Cerebellar nuclear complex (tissue), 1 donor: ENCODE results near the gene SLC9A4.

ENCODE experiments used
- DNase-seq, 2 experiments: peaks; one replicate each; lab custom pipeline; 2025; lab: John Stamatoyannopoulos, UW

SLC9A4 gene

DNA sequence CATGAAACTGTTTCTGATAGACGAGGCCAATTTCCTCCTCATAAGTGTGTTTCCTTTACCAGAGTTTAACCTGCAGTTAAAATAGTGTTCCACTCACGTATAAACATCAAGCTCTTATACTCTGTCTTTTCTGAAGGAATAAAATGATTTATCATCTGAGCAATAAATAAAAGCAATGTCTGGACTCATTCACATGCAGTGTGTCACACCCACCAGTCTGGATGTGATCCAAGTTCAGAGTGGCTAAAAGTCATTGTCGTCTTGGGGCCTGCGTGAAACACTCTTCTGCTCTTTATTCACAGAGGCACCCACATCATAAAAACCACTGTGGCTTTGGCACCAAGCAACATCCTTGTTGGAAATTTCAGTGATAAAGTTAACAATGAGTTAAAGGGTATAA, 19.5 kb upstream of the SLC9A4 start:
- no peak for DNase-seq

DNA sequence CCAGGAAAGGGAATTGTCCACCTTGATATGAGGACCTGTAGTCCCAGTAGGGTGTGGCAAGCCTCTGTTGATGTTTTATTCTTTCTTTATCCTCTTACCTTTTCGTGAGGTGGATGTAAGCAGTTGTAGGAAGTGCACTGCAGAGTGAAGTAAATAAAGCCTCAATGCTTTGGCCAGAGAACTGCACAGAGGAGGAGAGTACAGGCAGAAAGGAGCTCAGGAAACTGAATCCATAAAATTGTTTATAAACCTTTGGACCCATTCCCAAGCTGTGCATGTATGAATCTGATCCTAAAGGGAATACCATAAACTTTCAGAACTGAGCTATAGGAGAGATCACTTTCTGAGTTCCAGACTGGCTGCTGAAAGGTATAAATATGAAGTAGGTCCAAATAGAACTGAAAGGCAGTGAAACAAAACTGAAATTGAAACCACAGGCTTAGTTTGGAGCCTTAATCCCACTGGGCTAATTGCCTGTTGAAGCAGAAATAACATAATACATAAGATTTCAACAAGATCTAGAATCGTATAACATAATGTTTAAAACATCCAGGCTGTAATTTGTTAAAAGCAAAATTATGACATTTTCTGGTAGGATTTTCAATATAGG, 17.9 kb upstream of the SLC9A4 start:
- no peak for DNase-seq

DNA sequence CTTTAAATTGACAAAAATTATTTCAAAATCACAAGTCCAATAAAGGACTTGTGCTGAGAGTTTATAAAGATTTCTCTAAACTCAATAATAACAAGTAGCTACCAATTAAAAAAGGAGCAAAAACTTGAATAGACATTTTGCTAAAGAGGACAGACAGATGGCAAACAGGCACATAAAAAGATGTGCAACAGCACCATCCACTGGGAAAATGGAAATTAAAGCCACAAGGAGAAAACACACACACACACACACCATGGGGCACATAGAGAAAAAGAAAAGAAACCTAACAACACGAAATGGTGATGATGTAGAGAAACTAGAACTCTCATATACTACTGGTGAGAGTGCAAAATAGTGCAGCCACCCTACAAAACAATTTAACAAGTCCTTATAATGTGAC, 12.6 kb upstream of the SLC9A4 start:
- no peak for DNase-seq

DNA sequence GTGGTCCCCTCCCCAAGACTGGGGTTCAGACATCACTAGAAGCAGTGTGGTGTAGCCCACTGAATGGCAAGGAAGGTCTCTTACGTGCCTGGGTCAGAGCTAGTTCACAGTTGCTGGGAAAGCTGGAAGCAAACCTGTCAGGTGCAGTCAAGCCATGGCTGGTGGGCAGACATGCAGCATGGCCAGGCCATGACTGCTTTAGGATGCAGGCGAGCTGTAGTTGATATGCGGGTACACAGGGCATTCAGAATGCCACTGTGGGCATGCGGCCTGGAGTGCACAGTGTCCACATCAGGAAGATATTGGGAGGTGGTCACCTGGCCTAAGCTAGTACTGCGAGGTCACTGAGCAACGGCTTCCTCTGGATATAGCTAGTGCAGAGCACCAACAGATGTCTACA, 11.8 kb upstream of the SLC9A4 start:
- DNase-seq, result no peak

DNA sequence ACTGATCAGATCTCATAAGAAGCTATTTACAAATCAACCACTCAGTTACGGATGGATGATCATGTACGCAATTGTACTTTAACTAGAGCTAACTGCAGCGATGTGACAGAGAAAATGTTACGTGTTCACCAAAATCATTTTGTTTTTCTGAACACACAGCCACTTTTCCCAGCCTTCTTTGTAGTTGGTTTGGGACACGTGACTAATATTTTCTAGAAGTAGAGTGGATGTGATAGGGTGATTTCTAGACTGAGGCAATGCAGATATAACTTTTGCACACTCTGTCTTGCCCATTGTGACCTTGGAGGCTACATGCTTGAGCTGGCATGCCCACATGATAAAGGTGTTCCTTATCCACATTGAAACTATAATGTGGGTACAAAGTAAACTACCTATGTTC, 9.9 kb upstream of the SLC9A4 start:
- no peak for DNase-seq

DNA sequence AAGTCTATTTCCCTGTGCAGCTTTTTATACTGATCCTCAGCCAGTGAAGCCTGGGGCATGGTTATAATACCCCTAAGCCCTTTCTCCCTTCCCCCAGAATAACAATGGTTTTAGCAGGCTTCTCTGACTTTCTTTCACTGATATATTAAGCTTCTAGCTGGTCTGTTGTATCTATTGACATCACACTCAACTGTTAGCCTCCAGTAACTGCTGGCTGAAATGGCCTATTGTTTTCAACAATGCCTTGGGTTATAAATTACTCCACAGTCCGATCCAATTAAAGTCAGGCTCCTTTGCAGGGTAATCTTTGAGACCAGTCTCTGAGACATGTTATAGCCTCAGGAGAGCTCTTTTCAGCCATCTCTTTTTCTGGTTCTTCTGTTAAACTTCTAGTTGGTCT, 2.9 kb upstream of the SLC9A4 start:
- DNase-seq, result no peak

DNA sequence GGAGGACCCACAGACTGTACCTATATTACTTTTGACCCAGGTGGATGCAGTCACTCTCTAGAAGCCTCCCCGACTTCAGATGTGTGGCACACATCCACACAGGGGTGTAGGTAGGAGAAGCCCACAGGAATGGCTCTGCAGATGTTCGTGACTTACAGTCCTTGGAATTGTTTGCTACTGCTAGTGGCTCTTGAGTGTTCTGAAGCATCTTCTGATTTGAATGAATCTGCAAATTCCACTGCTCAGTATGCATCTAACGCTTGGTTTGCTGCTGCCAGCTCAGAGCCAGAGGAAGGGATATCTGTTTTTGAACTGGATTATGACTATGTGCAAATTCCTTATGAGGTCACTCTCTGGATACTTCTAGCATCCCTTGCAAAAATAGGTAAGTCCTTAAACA, 605 bp downstream of the SLC9A4 start:
- no peak for DNase-seq

DNA sequence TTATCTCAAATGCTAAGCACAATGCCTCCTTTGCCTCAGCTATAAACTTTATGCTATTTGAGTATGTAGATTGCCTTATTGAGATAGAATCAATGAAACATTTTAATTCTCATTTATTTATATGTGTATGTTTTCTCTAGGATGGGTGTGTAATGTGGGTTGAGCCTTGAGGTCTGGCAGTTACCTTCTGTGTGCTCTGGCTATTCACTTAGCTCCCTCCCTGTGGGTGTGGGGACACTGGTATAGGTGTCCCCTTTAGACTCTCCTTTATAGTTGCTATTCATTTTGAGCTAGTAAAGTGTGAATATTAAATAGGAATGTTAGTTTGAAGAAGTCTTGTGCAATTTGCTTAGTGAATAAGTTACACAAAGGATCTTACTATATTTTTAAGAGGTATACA, 1.8 kb downstream of the SLC9A4 start:
- DNase-seq, result no peak

DNA sequence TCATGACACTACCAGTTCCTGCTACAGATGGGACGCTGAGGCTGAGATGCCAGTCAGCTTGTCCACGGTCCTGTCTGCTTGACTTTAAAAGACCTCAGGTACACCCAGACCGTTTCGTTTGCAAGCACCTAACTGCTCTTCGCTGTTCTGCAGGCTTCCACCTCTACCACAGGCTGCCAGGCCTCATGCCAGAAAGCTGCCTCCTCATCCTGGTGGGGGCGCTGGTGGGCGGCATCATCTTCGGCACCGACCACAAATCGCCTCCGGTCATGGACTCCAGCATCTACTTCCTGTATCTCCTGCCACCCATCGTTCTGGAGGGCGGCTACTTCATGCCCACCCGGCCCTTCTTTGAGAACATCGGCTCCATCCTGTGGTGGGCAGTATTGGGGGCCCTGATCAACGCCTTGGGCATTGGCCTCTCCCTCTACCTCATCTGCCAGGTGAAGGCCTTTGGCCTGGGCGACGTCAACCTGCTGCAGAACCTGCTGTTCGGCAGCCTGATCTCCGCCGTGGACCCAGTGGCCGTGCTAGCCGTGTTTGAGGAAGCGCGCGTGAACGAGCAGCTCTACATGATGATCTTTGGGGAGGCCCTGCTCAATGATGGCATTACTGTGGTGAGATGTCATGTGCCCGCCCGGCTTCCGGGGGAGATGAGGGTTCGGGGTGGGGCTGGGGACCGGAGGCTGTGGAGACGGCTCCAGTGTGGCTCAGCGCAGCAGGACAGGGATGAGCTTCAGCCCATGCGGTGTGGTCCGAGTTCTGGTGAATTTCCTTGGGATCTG, 5.9 kb downstream of the SLC9A4 start:
- no peak for DNase-seq

DNA sequence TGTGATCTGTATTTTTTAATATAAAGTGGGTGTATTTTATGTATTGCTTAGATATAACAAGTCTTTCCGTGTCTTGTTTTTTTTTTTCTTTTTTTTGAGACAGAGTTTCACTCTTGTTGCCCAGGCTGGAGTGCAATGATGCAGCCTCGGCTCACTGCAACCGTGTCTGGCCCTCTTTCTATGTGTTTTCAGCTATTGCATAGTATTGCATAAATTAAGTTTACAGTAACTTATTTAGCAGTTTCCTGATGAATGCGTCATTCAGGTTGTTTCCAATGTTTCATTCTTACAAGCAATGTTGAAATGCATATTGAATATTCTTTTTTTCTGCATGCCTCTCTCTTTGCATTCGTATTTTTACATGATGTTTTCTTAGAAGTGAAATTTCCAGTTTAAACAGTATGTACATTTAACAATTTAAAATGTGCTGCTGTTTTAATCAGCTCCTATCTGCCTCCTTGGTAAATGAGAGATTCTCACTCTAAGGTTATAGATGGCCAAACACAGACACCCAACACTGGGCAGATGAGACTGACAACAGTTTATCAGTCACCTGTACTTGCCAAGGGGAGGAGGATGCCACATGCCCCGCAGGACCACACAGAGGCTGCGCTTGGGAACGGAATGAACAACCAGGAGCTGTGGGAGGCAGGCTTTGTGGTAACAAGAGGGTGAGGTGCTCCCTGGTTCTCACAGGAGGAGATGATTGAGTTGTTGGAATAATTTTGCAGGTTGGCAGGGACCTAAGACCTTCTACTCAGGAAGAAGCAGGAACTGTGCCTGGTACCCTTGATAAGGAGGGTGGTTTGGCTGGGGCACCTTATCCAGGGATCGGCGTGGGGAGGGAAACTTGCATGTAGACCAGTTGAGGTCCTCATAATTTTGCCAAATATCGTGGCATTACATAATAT, 7.5 kb downstream of the SLC9A4 start:
- DNase-seq, result no peak

DNA sequence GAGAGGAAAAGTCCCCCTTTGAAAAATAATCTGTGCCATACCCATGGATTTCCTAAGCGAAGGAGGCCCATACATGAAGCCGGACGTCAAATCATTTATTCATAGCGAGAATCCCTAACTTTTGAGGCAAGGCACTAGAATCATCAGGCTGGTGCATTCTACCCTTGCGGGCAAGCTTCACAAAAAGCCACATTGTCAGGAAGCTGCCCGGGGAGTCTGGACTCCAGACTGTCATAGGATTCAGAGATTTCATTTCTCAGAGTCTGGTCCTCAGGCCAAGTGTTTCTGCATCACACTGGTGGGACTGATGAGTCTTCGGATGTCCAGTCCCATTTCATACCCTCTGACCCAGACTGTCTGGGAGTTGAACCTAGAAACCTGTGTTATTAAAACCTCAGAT, 8.9 kb downstream of the SLC9A4 start:
- DNase-seq, result no peak

DNA sequence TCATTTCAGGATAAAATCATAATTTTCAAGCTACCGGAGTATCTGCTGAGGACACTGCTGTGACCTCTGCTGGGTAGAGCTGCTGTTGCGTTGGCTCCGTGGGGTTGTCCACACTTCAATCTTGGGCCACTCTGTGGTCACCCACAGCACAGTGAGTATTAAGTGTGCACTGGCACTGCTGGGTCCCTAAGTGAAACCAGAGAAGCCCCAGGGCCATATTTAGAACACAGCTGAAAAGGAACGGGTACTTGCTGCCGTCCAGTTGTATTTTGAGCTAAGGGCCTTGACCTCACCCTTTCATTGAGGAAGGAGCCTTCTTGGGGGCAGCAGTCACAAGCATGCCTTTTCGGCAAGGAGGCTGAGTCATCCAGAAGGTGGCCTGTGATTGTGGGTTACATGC, 10.1 kb downstream of the SLC9A4 start:
- no peak for DNase-seq

DNA sequence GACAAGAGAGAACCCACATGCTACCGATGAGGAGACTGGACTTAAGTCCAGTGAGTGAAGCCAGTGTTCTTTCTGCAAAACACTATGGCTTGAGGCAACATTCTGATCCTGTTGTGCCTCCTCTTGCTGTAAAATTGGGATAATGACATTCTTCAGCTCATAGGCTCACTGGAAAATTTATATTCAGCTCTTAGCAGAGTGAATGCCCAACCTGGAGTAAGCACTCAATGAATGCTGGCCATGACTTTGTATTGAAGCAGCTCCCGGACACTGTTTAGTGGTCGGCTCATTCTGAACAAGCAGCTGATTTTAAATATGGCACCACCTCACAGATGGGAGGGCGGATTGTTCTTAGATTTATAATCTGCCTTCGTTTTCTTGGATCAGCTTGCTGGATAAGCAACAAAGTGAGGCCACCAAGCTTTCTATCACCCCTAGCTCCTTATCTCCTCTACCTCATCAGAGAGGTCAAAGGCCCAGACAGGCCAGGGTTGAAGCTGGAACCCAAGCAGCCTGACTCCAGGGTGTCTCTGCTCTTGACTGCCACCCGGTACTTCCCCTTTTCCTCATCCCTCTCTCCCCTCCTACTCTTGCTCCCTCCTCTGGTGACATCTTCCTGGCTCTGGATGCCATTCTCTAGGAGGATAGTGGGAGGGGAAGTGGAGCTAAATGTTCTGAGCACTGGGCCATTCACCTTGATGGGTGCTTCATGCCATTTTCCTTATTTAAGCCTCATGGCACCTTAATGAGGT, 11.5 kb downstream of the SLC9A4 start:
- DNase-seq, result no peak

DNA sequence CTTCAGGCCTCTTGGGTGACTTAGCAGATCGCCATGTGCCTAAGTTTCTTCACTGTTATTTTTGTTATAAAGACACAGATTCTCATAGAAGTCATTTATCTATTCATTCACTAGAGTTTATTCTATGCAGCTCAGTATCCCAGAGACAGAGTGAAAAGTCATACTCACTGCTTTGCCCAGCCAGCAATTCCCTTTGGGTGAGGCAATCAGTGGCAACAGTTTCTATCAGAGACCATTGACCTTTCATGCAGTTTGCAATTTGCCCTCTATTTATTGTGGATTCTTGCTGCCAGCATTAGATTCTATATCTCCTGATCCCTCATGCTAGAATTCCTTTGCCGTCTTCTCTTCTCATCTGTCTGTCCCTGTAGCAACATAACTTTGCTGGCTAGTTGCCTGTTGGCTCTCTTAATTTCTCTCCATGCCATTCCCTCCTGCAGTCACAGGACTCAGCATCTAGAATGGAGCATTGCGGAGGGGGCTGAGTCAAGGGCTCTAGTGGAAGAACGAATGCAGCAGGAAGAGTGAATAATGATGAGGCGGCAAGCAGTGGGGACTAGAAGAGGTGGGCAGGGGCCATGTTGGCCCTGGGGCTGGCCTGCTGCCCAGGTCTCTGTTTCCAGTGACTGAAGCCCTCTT, 12.2 kb downstream of the SLC9A4 start:
- no peak for DNase-seq

DNA sequence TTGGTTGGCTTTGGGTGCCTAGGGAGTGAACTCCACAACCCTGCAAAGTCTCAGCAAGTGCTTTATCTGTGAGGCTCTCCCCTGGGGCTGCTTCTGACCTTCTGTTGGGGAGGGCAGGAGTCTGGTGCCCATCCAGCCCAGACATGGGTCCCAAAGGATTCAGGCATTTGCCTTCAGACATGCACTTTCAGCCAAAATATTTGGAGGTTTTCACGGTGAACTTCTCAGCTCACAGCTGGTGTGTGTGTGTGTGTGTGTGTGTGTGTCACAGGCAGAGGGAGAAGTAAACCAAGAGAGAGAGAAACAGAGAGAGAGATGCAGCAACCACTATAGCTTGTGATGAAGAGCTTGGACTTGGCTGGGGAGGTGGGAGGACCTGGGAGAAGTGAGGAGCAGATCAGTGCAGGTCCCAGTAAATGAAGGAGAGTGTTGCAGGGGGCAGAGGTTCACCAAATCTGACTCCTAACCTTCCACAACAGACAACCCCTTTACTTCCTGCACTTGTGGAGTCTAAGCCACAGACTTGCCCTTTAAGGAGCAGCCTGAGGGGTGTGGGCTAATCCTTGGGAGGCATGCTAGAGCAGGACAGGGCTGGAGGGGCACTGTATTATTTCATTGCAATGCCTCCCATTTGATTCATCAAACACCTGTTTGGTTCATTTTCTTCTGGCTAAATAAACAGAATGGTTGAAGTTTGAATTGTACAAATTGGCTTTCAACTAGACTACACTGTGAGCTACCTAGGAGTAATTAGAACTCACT, 14.1 kb downstream of the SLC9A4 start:
- DNase-seq, result no peak

DNA sequence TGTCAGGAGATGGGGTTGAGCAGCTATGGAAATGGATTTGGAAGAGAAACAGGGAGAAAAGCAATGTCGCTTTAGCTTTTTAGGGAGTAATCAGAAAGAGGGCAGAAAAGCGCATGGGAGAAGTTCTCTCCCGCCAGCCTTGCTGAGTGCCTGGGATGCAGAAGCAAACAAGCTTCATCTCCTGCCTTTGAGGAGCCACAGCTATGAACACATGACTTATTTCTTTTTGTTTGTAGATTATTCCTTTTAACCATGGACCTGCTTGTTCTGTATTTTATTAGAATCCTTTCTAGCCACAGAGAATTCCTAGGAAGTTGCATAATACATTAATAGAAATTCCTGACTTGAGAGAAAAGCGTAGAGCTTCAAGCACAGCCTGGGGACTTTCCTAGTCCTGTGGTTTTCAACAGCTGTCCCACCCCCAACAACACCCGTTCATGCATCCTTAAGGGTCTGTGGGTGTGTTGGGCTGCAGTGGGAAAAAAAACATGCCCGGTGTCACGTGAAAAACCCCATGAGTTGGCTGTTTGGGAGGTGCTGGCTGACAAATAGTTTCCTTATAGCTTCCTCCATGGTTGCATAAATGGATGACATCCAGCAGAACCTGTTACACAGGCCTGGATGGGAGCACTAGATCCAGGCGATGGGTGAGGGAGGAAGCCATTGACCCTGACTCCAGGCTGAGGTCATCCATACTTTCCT, 14.9 kb downstream of the SLC9A4 start:
- no peak for DNase-seq

DNA sequence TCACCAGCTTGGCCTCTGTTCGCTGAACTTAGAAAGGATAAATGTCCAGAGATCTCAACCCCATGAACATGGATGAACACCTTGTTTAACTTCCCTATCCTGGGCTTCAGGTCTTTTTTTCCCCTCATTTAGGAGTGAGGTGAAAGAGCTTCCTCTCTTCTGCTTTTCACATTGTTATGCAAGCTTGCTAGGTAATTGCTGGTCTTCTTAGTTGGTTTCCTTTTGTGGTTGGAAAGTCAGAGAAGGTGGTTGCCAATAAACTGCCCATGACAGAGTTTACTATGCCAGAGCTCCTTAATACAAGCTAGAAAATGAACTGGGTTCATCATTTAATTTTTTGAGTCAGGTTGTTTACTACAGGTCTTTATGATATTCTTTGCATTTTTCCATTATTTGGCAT, 16.6 kb downstream of the SLC9A4 start:
- DNase-seq, result no peak

DNA sequence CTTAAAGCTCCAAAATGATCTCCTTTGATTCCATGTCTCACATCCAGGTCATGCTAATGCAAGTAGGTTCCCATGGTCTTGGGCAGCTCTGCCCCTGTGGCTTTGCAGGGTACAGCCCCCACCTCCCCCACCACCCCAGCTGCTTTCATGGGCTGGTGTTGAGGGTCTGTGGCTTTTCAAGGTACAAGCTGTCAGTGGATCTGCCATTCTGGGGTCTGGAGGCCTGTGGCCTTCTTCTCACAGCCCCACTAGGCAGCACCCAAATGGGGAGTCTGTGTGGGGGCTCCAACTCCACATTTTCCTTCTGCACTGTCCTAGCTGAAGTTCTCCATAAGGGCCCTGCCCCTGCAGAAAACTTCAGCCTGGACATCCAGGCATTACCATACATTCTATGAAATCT, 19.0 kb downstream of the SLC9A4 start:
- no peak for DNase-seq

DNA sequence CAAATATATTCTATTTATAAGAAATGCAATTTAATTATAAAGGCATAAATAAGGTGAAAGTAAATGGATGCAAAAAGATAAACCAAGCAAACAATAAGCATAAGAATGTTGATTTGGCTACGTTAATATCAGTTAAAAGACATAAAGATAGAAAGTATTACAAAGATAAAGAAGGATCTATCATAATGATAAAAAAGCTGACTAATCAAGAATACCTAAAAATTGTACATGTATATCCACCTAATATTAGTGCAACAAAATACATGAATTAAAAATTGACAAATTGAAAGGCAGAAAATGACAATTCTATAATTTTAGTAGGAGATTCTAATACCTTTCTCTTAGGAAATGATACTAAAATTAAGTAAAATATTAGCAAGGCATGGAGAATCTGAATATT, 21.5 kb downstream of the SLC9A4 start:
- DNase-seq, result no peak

DNA sequence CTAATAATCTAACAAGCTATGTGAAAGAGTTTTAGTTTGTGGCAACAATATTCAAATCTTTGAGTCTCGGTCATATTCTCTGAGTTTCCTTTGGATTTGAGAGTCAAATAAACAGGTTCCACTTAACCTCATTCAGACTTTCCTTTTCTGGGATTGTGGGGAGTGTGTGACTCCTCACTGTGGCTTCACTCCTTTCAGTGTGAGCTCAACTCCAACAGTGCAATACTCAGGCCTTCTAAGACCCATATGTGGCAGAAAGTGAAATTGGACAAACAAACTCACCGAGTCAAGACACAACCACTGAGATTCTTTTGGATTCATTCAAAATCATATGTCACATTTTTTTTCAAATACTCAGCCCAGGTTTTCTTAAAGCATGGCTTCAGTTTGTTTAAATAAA, 25.4 kb downstream of the SLC9A4 start:
- DNase-seq, result no peak
